WTC11 (cell line): ENCODE results near the gene ATP4A. TPM values are rescaled to one million over a fixed set of nuclear protein-coding genes. Genes with fewer than 3 reads are reported as not detected.

ENCODE experiments used
- ATAC-seq: fragments of 200-7000 bp; cut with Tn5 transposase; 2 replicates; pipeline ENCODE4 v1.10.0; 2021; ENCODE audit warnings: mild to moderate bottlenecking, moderate library complexity
- CTCF ChIA-PET: fragments of 300-600 bp; sonication (Branson Sonifier 250); formaldehyde crosslinking; loops from one replicate; lab custom pipeline; 2021; ENCODE audit warnings: antibody characterized with exemption; lab: Charles Lee
- POLR2A ChIA-PET: fragments of 350-600 bp; sonication (Branson Sonifier 250); formaldehyde crosslinking; loops from one replicate; lab custom pipeline; 2021; ENCODE audit warnings: antibody characterized with exemption; lab: Charles Lee
- DNase-seq: peaks from one replicate; pipeline ENCODE4 v3.0.0; 2021; ENCODE audit warnings: low spot score
- H3K27ac Mint-ChIP-seq: 2 replicates; pipeline ENCODE4 v1.8.0; 2021; ENCODE audit warnings: mixed read lengths
- H3K27me3 Mint-ChIP-seq: 2 replicates; pipeline ENCODE4 v1.8.0; 2021; ENCODE audit warnings: low read depth, mild to moderate bottlenecking, moderate library complexity, mixed read lengths
- H3K36me3 Mint-ChIP-seq: 2 replicates; pipeline ENCODE4 v1.8.0; 2021; ENCODE audit warnings: mixed read lengths
- H3K4me1 Mint-ChIP-seq: 2 replicates; pipeline ENCODE4 v1.8.0; 2022; ENCODE audit warnings: mixed read lengths
- H3K4me3 Mint-ChIP-seq: 2 replicates; pipeline ENCODE4 v1.8.0; 2021; ENCODE audit warnings: mild to moderate bottlenecking, moderate library complexity, mixed read lengths
- H3K9me3 Mint-ChIP-seq: 2 replicates; pipeline ENCODE4 v1.8.0; 2021; ENCODE audit warnings: mixed read lengths
- AR ChIP-seq: fragments of 250-450 bp; sonication (Bioruptor Pico); IDR thresholded peaks from 2 replicates; pipeline ENCODE4 v1.9.0; 2021; ENCODE audit warnings: mild to moderate bottlenecking
- E2F5 ChIP-seq: sonication (generic); formaldehyde crosslinking; IDR thresholded peaks from 2 replicates; pipeline ENCODE4 v1.8.1; 2022; ENCODE audit warnings: mild to moderate bottlenecking, moderate library complexity, missing genetic modification reagents
- ERG ChIP-seq: fragments of 250-450 bp; sonication (Bioruptor Pico); IDR thresholded peaks from 2 replicates; pipeline ENCODE4 v1.8.0; 2021; ENCODE audit warnings: mild to moderate bottlenecking
- FOXJ3 ChIP-seq: sonication (generic); formaldehyde crosslinking; IDR thresholded peaks from 2 replicates; pipeline ENCODE4 v1.9.0; 2021; ENCODE audit warnings: missing genetic modification reagents, mild to moderate bottlenecking, borderline replicate concordance
- GABPB1 ChIP-seq: sonication (generic); formaldehyde crosslinking; IDR thresholded peaks from 2 replicates; pipeline ENCODE4 v1.8.1; 2023; ENCODE audit warnings: mild to moderate bottlenecking, missing genetic modification reagents
- HMGA2 ChIP-seq: fragments of 250-450 bp; sonication (Bioruptor Pico); IDR thresholded peaks from 2 replicates; pipeline ENCODE4 v1.4.0; 2021; ENCODE audit warnings: mild to moderate bottlenecking, moderate library complexity
- JAZF1 ChIP-seq: fragments of 250-450 bp; sonication (Bioruptor Pico); IDR thresholded peaks from 2 replicates; pipeline ENCODE4 v1.9.0; 2021; ENCODE audit warnings: moderate library complexity, mild to moderate bottlenecking, inconsistent platforms
- MAX ChIP-seq: sonication (generic); formaldehyde crosslinking; IDR thresholded peaks from 2 replicates; pipeline ENCODE4 v1.8.0; 2022; ENCODE audit warnings: mild to moderate bottlenecking, missing genetic modification reagents
- MXD4 ChIP-seq: fragments of 250-450 bp; sonication (Bioruptor Pico); IDR thresholded peaks from 2 replicates; pipeline ENCODE4 v1.8.0; 2021; ENCODE audit warnings: mild to moderate bottlenecking, moderate library complexity, borderline replicate concordance
- NFATC4 ChIP-seq: fragments of 250-450 bp; sonication (Bioruptor Pico); IDR thresholded peaks from 2 replicates; pipeline ENCODE4 v1.9.0; 2021; ENCODE audit warnings: mild to moderate bottlenecking
- NFE2L1 ChIP-seq: sonication (generic); formaldehyde crosslinking; IDR thresholded peaks from 2 replicates; pipeline ENCODE4 v1.8.1; 2023; ENCODE audit warnings: missing genetic modification reagents
- NFYB ChIP-seq: sonication (generic); formaldehyde crosslinking; conservative IDR thresholded peaks from 2 replicates; pipeline ENCODE4 v1.8.0; 2022; ENCODE audit warnings: low read depth, missing genetic modification reagents
- PREB ChIP-seq: sonication (generic); formaldehyde crosslinking; IDR thresholded peaks from 2 replicates; pipeline ENCODE4 v1.8.1; 2022; ENCODE audit warnings: mild to moderate bottlenecking, missing genetic modification reagents, moderate library complexity, borderline replicate concordance
- RORB ChIP-seq: fragments of 250-450 bp; sonication (Bioruptor Pico); IDR thresholded peaks from 2 replicates; pipeline ENCODE4 v1.9.0; 2021; ENCODE audit warnings: mild to moderate bottlenecking
- TEAD4 ChIP-seq: sonication (generic); formaldehyde crosslinking; IDR thresholded peaks from 2 replicates; pipeline ENCODE4 v1.8.0; 2022; ENCODE audit warnings: mild to moderate bottlenecking, missing genetic modification reagents
- ZNF232 ChIP-seq: sonication (generic); formaldehyde crosslinking; IDR thresholded peaks from 2 replicates; pipeline ENCODE4 v1.8.0; 2022; ENCODE audit warnings: mild to moderate bottlenecking, missing genetic modification reagents
- total RNA-seq: library from RNA; stranded (reverse); gene quantifications from 3 replicates; pipeline ENCODE4 v1.2.3, GENCODE V29; 2021

Gene ATP4A
- total RNA-seq, 1 experiment from 2014 or later = 0.59 TPM

GRCh38 chr19:35551091-35551810 is 12.2 kb downstream of the ATP4A start:
- POLR2A ChIA-PET = no interaction called here
- TF ChIP-seq E2F5 (CRISPR knock-in tag) (no peak), GABPB1 (CRISPR knock-in tag) (no peak)
- Mint-ChIP-seq H3K27me3 (peaks cover 7% of the 10 kb centered on the region), H3K36me3 (peaks cover 10% of the 10 kb centered on the region; the same call in 1 of the 2 replicates), H3K27ac (no peak overlapping the region), H3K4me3 (no peak overlapping the region), H3K4me1 (peaks cover 18% of the 10 kb centered on the region), H3K9me3 (no peaks in the 10 kb centered on the region)
- DNase-seq = no peak
- CTCF ChIA-PET = interaction anchor here (0.8 to 1.4 kb wide), 3 partner anchors 41 to 123 kb away, joined by 3 to 4 read pairs (median 4); no protein-coding TSS in a partner anchor
- ATAC-seq = no peak

- peaks cover 15% of the 10 kb centered on the region for H3K4me1 Mint-ChIP-seq
- DNase-seq (no peak), ATAC-seq (no peak)
- H3K27ac Mint-ChIP-seq = no peak overlapping the region
- peaks cover 10% of the 10 kb centered on the region; the same call in 1 of the 2 replicates for H3K36me3 Mint-ChIP-seq
- H3K4me3 Mint-ChIP-seq = no peak overlapping the region
- no peaks in the 10 kb centered on the region for H3K9me3 Mint-ChIP-seq
- ChIA-PET CTCF (interaction anchor here (1.3 to 2.2 kb wide), 2 partner anchors 8 to 93 kb away, joined by 6 to 29 read pairs; no protein-coding TSS in a partner anchor), POLR2A (no interaction called here)
- no peaks in the 10 kb centered on the region; the same call in none of the 2 replicates for H3K27me3 Mint-ChIP-seq
- no peak for TF ChIP-seq RORB (CRISPR knock-in tag)
- TF ChIP-seq AR (CRISPR knock-in tag) = no peak
- TF ChIP-seq PREB = no peak
- TF ChIP-seq NFATC4 = no peak
- TF ChIP-seq HMGA2 (CRISPR knock-in tag) = no peak
- TF ChIP-seq TEAD4 = no peak
- no peak for TF ChIP-seq NFE2L1 (CRISPR knock-in tag)
- TF ChIP-seq NFYB (CRISPR knock-in tag) = no peak
- TF ChIP-seq JAZF1 (CRISPR knock-in tag) = no peak
- no peak for TF ChIP-seq ZNF232 (CRISPR knock-in tag)
- TF ChIP-seq FOXJ3 (CRISPR knock-in tag) = no peak
- no peak for TF ChIP-seq MAX (CRISPR knock-in tag)
- no peak for TF ChIP-seq ERG (CRISPR knock-in tag)
- TF ChIP-seq MXD4 (CRISPR knock-in tag) = no peak
Measured at GRCh38 chr19:35549879-35550523, 13.5 kb downstream of the ATP4A start.
